Tongue (tissue), 2 donors: ENCODE data around the gene EPHA10. TPM values are rescaled to one million over a fixed set of nuclear protein-coding genes. Genes with fewer than 3 reads are reported as not detected.
A peak's percentile ranks its signal among the peaks of the same experiment; 100 is the strongest.

ENCODE experiments used
- DNase-seq: peaks from one replicate; pipeline ENCODE4 v3.0.0-alpha.2; 2015
- total RNA-seq: library from RNA; depleted of rRNA; stranded (reverse); fragments of >200 nt; gene quantifications from one replicate; pipeline ENCODE4 v1.2.3, GENCODE V29; 2014

EPHA10 gene
- total RNA-seq, 1 donor from 2014 or later, result not detected

- DNase-seq, result no peak
Observed at GRCh38 chr1:37734629-37735591, 30.0 kb downstream of the EPHA10 start.

- no peak for DNase-seq
Observed at GRCh38 chr1:37732111-37732780, 32.7 kb downstream of the EPHA10 start.

DNA sequence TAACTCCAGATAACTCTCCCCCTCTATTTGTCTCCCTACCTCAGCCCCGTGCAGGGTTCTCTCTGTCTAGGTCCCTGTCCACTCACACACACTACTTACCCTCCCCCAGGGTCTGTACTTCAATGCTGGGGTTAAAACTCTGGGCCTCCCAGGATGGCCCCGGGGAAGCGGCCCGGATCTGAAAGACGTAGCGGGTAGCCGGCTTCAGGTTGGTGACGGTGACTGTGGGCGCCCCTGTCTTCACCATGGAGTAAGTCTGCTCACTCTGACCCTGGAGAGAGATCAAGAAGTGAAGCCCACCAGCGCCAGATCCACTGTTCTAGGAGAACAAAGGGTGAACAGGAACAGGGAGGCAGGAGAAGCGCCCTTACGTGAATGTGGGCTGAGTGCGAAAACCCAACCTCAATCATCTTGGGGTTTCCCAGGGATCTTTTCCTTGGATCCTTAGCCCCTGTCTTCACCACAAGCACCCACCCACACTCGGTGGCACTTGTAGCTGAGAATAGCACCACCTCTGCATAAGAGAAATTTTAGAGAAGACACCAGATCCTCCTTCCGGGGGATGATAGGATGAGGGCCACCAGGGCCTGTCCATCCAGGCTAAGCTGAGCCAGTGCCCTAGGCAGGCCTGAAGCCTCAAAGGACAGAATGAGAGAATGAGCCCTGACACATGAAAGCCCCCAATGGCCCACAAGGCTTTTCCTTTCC, 33.5 kb downstream of the EPHA10 start:
- DNase-seq, result no peak

GRCh38 chr1:37730376-37730775, 34.5 kb downstream of the EPHA10 start:
- no peak for DNase-seq

- DNase-seq, result no peak
Observed at GRCh38 chr1:37728416-37728815, 36.5 kb downstream of the EPHA10 start.

DNA sequence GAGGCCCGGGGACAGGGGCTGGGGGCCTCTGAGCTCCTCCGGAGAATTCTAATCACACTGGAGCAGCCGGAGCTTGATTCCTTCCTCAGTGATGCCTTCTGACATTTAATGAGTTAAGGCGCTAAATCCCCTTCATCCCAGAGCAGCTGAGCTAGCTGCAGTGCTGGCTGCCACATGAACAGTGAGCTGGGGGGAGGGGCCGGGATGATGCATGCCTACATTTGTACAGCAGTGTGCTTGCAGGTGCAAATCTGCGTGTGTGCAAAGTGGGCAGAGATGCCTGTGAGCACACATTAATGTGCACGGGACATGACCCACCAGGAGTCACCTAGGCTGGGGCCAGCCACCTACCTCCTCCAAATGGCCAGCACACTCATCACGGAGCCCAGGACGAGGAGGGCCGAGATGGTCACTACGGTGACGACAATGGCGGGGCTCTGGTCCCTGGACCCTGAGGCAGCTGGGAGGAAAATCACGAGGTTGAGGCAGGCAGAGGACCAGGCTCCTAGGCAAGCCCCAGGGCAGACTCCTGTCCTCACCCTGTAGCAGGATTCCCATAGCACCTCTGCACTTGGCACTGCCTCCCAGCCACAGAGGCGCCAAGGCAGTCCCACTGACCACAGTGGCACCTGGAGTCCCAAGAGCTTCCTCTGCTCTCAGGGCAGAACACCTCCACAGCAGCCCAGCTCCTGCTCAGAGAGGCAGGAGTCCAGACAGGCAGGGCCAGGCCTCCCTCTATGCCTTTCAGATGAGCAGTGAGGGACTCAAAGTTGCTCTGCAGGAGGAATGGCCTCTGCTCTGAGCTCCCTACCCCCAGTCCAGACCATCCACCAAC, 38.0 kb downstream of the EPHA10 start:
- DNase-seq, result peak; percentile 28

GRCh38 chr1:37725851-37726613, 38.9 kb downstream of the EPHA10 start:
- no peak for DNase-seq

GRCh38 chr1:37724575-37724974, 40.3 kb downstream of the EPHA10 start:
- DNase-seq, result no peak

GRCh38 chr1:37723390-37724078, 41.4 kb downstream of the EPHA10 start:
- no peak for DNase-seq

- no peak for DNase-seq
Observed at GRCh38 chr1:37723072-37723389, 41.9 kb downstream of the EPHA10 start.

DNA sequence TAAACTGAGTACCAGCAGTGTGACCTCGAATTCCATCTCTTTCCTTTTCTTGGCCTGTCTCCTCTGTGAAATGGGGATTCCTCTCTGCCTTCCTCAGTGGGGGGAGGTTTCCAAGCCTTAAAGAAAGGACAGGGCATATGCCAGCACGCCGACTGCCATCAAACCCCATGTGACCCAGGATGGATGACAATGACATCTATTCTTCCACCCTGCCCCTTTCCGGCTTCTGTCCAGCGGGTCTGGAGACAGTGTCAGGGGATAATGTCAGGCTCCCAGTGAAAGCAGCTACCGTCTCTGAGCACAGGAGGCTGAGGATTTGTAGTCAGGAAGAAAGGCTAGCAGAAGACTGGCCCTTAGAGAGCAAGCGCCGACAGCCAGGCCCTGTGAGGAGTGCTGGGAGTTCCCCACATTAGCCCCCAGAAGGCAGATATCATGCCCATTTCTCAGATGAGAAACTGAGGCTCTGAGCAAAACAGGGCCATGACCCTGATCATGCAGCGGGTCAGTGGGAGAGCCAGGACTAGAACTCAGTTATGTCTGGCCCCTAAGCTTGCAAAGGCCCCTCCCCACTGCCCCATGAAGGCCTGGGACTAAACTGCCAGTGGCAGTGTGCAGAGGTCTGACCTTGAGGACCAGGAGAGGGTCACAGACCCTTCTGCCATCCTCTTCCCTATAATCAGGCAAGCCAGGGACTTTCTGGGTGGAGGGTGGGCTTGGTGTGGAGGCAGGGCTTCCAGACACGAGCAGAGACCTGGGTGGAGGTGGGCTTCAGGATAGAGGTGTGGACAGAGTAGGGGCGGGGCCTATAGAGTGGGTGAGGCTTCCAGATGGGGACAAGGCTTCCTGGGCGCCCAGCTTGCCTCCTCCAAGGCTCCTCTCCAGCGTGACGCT, 42.5 kb downstream of the EPHA10 start:
- no peak for DNase-seq

DNA sequence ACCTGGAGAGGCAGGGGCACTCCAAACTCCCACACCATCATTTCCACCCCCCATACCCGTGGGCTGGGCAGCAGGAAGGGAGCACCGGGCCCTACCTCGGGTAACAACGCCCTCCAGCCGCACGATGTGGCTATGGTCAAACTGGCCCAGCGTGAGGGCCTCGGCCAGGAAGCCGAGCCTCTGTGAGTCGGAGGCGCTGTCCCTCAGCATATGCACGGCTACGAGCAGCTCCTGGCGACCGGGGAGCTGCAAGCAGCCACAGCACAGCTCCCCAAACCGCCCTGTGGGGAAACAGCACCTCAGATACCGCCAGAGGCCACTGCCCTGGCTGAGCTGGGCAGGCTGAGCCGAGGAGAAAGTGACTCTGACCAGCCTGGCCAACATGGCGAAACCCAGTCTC, 43.4 kb downstream of the EPHA10 start:
- DNase-seq, result no peak

DNA sequence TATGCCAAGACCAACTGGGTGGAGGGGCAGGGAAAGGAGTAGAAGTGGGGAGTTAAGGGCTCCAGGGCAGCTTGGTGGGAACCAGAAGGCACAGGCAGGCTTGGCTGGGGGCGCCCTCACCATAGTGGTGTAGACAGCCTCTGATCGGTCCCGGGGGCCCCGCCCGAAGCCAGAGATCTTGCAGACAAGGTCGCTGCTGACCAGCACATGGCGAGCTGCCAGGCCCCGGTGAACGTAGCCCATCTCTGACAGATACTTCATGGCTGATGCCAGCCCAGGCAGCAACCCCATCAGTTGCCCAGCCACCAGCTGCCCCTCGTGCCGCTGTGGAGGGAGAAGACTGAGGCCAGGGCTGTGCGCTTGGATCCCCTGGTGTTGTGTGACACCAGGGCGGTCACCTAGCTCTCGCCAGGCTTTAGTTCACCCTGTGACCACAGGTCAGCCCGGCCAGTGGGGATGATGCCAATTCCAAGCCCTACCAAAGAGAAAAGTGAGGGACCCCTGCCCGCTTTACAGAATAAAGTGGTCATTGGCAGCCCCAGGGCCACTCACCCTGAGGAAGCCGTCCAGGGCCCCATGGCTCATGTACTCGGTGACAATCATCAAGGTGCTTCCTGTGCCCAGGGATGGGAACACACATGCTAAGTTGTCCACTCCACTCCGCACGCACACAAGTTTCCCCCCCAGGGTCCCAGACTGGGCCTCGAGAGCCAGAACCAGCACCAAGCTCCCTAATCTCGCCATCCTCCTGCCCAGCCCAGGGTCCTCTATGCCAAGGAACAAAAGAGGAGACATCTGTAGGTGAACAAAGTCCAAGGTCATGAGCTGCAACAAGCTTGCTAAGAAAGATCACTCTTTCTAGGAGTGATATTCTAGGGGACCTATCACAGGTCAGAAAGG, 44.4 kb downstream of the EPHA10 start:
- DNase-seq, result no peak

GRCh38 chr1:37719572-37720195, 45.2 kb downstream of the EPHA10 start:
- no peak for DNase-seq

- no peak for DNase-seq
Observed at GRCh38 chr1:37718901-37719571, 45.9 kb downstream of the EPHA10 start.

DNA sequence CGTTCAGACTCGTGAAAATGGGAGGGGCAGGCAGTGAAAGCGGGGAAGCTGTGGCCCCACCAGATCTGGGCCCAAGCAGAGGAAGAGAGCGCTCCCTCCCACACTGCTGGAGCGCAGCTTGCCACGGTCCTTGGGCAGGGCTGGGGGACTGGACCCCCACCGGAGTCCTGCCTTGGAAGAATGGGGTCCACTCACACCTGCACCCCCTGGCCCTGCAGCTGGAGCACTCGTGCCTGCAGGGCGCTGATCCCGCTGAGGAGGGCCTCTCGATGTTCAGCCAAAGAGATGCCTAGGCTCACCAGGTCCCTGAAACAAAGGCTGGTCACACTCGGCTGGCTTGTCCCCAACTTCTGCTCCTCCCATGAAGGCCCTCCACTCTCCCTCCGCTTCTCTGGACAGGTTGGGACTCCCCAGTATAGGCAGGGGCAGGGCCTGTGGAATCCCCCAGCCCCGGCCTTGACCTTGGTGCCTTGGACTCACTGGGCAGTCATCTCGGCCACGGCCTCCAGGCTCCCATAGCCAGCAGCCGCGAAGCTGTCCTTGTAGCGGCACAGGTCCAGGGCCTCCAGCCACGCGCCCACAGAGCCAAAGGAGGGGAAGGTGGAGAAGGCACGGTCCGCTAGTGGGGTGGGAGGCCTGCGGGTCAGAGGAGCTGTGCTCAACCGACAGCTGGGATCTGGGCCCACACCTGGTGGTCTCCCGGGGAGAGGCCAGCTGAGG, 46.6 kb downstream of the EPHA10 start:
- DNase-seq, result no peak

- DNase-seq, result no peak
Observed at GRCh38 chr1:37717631-37718030, 47.3 kb downstream of the EPHA10 start.
